Measurements from ENCODE around the gene BTD.

GRCh38 chr3:15653321-15653720 is 51.8 kb downstream of the BTD start:
- TF ChIP-seq CTCF (IDR thresholded peaks at IDR 0.05): no peak
- TF ChIP-seq POLR2A (IDR thresholded peaks at IDR 0.05): no peak

All from esophagus squamous epithelium (tissue), 4 donors.